Thoracic aorta (tissue), 2 donors: Measurements from ENCODE around the gene TXLNA. TPM values are rescaled to one million over a fixed set of nuclear protein-coding genes. Genes with fewer than 3 reads are reported as not detected.

ENCODE experiments used
- ATAC-seq: fragments of 150-250 bp; one replicate; pipeline ENCODE4 v1.8.0; 2017; ENCODE audit warnings: low read depth; ENCODE audit not compliant: insufficient number of reproducible peaks, low FRiP score
- DNase-seq: peaks from one replicate; pipeline ENCODE4 v3.0.0-alpha.2; 2020; ENCODE audit warnings: low spot score
- H3K27ac ChIP-seq, 2 donors: fragments of 200-600 bp; sonication (generic); 1 replicate in 1 of 2; 2 replicates in 1 of 2; pipeline ENCODE4 v1.5.1; 2016; ENCODE audit warnings: mild to moderate bottlenecking in 2 of 2, moderate library complexity in 2 of 2
- H3K27me3 ChIP-seq: fragments of 200-600 bp; sonication (generic); replicated peaks from 2 replicates; pipeline ENCODE4 v1.6.0; 2016; ENCODE audit warnings: mild to moderate bottlenecking; ENCODE audit not compliant: insufficient read depth
- H3K36me3 ChIP-seq: fragments of 200-600 bp; sonication (generic); one replicate; pipeline ENCODE4 v1.5.1; 2016
- H3K4me1 ChIP-seq, 2 donors: fragments of 200-600 bp; sonication (generic); 1 replicate in 1 of 2; 2 replicates in 1 of 2; pipeline versions ENCODE4 v1.5.1 to v1.6.0; 2016; ENCODE audit warnings: low read depth in 2 of 2, mild to moderate bottlenecking in 1 of 2; ENCODE audit not compliant: control insufficient read depth in 1 of 2
- H3K4me3 ChIP-seq: fragments of 200-600 bp; sonication (generic); 2 replicates; pipeline ENCODE4 v1.5.1; 2016; ENCODE audit warnings: mild to moderate bottlenecking
- H3K9me3 ChIP-seq: fragments of 200-600 bp; sonication (generic); 2 replicates; pipeline ENCODE4 v1.5.1; 2016
- total RNA-seq, 2 donors: library from RNA; depleted of rRNA; stranded (reverse); fragments of >200 nt; gene quantifications; one replicate each; pipeline versions ENCODE4 v1.1.0 to v1.2.3, GENCODE V29; 2016
- TF ChIP-seq, protein P1 (sequence below): fragments of 200-600 bp; sonication (generic); IDR thresholded peaks from one replicate; pipeline ENCODE4 v1.5.1; 2019; ENCODE audit warnings: antibody characterized with exemption

The TXLNA gene
- total RNA-seq, 2 donors from 2014 or later, result 57.5 to 89.5 TPM

DNA sequence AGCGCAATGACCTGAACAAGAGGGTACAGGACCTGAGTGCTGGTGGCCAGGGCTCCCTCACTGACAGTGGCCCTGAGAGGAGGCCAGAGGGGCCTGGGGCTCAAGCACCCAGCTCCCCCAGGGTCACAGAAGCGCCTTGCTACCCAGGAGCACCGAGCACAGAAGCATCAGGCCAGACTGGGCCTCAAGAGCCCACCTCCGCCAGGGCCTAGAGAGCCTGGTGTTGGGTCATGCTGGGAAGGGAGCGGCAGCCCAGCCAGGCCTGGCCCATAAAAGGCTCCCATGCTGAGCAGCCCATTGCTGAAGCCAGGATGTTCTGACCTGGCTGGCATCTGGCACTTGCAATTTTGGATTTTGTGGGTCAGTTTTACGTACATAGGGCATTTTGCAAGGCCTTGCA, 15.5 kb downstream of the TXLNA start:
- no peaks in the 10 kb centered on the region for H3K9me3 ChIP-seq
- peaks cover 5 to 12% of the 10 kb centered on the region in 2 donors for H3K4me1 ChIP-seq
- no peak for ATAC-seq
- DNase-seq, result no peak
- TF ChIP-seq, protein P1, sequence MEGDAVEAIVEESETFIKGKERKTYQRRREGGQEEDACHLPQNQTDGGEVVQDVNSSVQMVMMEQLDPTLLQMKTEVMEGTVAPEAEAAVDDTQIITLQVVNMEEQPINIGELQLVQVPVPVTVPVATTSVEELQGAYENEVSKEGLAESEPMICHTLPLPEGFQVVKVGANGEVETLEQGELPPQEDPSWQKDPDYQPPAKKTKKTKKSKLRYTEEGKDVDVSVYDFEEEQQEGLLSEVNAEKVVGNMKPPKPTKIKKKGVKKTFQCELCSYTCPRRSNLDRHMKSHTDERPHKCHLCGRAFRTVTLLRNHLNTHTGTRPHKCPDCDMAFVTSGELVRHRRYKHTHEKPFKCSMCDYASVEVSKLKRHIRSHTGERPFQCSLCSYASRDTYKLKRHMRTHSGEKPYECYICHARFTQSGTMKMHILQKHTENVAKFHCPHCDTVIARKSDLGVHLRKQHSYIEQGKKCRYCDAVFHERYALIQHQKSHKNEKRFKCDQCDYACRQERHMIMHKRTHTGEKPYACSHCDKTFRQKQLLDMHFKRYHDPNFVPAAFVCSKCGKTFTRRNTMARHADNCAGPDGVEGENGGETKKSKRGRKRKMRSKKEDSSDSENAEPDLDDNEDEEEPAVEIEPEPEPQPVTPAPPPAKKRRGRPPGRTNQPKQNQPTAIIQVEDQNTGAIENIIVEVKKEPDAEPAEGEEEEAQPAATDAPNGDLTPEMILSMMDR, result no peak
- H3K27me3 ChIP-seq, result no peaks in the 10 kb centered on the region
- no peak overlapping the region for H3K4me3 ChIP-seq
- peaks cover 66% of the 10 kb centered on the region for H3K36me3 ChIP-seq
- H3K27ac ChIP-seq, result no peak overlapping the region

DNA sequence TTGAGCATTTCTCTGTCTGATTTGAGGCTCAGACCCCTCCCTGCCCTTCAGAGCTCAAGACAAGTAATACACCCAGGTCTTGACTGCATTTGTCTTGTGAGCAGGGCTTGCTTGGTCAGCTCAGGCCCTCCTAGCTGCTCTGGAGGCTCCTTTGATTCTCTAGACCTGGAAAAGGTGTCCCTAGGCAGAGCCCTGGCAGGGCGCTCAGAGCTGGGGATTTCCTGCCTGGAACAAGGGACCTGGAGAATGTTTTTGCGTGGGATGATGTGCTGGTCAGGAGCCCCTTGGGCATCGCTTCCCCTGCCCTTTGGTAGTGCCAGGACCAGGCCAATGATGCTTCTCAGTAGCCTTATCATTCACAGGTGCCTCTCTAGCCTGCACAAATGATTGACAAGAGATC, 16.1 kb downstream of the TXLNA start:
- peaks cover 61% of the 10 kb centered on the region for H3K36me3 ChIP-seq
- H3K27me3 ChIP-seq, result no peaks in the 10 kb centered on the region
- no peak for ATAC-seq
- H3K27ac ChIP-seq, result no peak overlapping the region
- peaks cover 6 to 15% of the 10 kb centered on the region in 2 donors for H3K4me1 ChIP-seq
- no peak for DNase-seq
- TF ChIP-seq, protein P1, result no peak
- no peaks in the 10 kb centered on the region for H3K9me3 ChIP-seq
- H3K4me3 ChIP-seq, result no peak overlapping the region

DNA sequence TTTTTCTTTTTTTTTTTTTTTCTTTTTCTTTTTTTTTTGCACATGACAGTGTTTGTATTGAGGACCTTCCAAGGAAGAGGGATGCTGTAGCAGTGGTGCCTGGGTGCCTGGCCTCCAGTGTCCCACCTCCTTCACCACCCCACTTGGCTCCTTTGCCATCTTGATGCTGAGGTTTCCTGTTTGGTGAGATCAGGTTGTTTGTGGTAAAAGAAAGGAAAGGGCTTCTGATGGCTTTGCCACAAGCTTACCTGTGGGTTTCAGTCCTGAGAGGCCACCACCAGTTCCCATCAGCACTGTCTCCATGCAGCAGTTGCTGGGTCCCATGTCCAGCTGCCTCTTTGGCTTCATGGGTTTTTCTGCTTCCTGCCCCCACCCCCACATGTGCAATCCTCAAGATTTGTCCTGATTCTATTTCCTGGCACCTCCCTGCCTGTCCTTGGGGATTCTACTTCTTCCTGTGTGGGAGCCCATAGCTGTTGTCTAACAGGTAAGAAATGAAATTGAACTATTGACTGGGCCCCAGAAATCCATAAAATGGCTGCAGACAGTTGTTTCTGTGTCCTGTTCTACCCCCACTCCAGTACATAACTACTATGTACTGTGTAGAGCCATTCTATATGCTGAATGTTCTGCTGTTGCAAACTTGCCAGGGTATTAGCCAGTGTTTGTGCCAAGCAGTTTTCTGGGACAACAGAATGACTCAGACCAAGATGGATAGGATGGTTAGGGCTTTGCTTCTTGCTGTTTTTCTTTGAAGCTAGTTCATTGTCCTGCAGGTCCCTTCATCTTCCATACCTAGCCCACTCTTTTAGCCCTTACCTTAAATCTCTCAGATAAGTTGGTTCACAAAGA, 16.7 kb downstream of the TXLNA start:
- ATAC-seq (no peak), DNase-seq (no peak)
- Histone ChIP-seq H3K4me1 (peaks cover 6 to 16% of the 10 kb centered on the region in 2 donors), H3K9me3 (no peaks in the 10 kb centered on the region), H3K4me3 (no peak overlapping the region), H3K27ac (no peak overlapping the region), H3K27me3 (no peaks in the 10 kb centered on the region), H3K36me3 (peaks cover 54% of the 10 kb centered on the region)
- TF ChIP-seq, protein P1, result no peak

DNA sequence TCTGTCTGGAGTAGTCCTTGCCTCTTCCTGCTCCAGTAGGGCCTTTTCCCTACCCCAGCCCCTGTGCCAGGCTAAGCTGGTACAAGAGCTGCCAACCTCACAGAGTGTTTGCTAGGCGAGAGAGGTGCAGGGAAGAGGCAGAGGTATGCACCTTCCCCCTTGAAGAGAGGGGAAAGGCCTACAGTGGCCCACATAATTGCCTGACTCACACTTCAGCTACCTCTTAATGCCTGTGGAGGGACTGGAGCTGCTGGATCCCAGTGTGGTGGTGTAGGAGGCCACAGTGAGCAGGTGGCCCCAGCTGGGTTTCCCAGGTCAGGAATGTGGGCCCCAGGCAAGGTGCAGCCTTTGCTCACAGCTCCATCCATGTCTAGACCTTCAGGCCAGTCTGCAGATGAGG, 17.6 kb downstream of the TXLNA start:
- DNase-seq (no peak), ATAC-seq (no peak)
- Histone ChIP-seq H3K9me3 (no peaks in the 10 kb centered on the region), H3K27ac (no peak overlapping the region), H3K4me1 (peaks cover 15 to 25% of the 10 kb centered on the region in 2 donors), H3K27me3 (no peaks in the 10 kb centered on the region), H3K36me3 (peaks cover 45% of the 10 kb centered on the region), H3K4me3 (no peak overlapping the region)
- TF ChIP-seq, protein P1, result no peak

DNA sequence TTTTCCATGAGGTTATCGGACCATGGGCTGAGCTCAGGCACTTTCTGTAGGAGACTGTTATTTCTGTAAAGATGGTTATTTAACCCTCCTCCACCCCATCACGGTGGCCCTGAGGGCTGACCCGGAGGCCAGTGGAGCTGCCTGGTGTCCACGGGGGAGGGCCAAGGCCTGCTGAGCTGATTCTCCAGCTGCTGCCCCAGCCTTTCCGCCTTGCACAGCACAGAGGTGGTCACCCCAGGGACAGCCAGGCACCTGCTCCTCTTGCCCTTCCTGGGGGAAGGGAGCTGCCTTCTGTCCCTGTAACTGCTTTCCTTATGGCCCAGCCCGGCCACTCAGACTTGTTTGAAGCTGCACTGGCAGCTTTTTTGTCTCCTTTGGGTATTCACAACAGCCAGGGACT, 18.4 kb downstream of the TXLNA start:
- H3K4me1 ChIP-seq, result peaks cover 15 to 26% of the 10 kb centered on the region in 2 donors
- peaks cover 38% of the 10 kb centered on the region for H3K36me3 ChIP-seq

More for the DNA sequence above, 18.4 kb downstream of the TXLNA start:
- DNase-seq (no peak), ATAC-seq (no peak)
- H3K4me3 ChIP-seq, result no peak overlapping the region
- TF ChIP-seq, protein P1, result no peak
- H3K27me3 ChIP-seq, result no peaks in the 10 kb centered on the region
- no peak overlapping the region for H3K27ac ChIP-seq
- no peaks in the 10 kb centered on the region for H3K9me3 ChIP-seq
